ENCODE results near the gene CACYBP. TPM values are rescaled to one million over a fixed set of nuclear protein-coding genes. Genes with fewer than 3 reads are reported as not detected.

CACYBP gene
- total and polyA plus RNA-seq, 2 experiments from 2014 or later: 209 to 453 TPM

GRCh38 chr1:174991473-174991872 is 8.3 kb upstream of the CACYBP start:
- H3K36me3 ChIP-seq (ENCODE audit: insufficient read depth): peaks cover 40% of the 10 kb centered on the region
- H3K4me1 ChIP-seq (ENCODE audit: insufficient read depth): no peaks in the 10 kb centered on the region
- TF ChIP-seq CTCF (conservative IDR thresholded peaks at IDR 0.05; ENCODE audit: low read depth in 2 of 2) (no peak), ZNF114 (CRISPR knock-in tag; IDR thresholded peaks at IDR 0.05) (no peak), STAT1 (IDR thresholded peaks at IDR 0.05; ENCODE audit: unreplicated experiment) (no peak), NANOG (IDR thresholded peaks at IDR 0.05; ENCODE audit: borderline replicate concordance) (no peak), CREB1 (CRISPR knock-in tag; IDR thresholded peaks at IDR 0.05; ENCODE audit: low read depth) (no peak)
- H2AFZ ChIP-seq: no peak overlapping the region
- H3K4me1 Mint-ChIP-seq: no peaks in the 10 kb centered on the region; the same call in 2 of the 3 replicates
- no peaks in the 10 kb centered on the region for H3K9me2 ChIP-seq (ENCODE audit: insufficient read depth)
- H4K20me1 ChIP-seq (replicated peaks; ENCODE audit: insufficient read depth): no peaks in the 10 kb centered on the region; the same call in 1 of the 2 replicates
- no peak overlapping the region for H3K4me2 ChIP-seq
- H3K36me3 Mint-ChIP-seq (ENCODE audit: low read depth): peaks cover 50% of the 10 kb centered on the region
- H3K27me3 Mint-ChIP-seq (ENCODE audit: insufficient read depth, low read depth, poor library complexity): peaks cover 2% of the 10 kb centered on the region
- no peak for DNase-seq (ENCODE audit: low spot score)
- no peaks in the 10 kb centered on the region for H3K27me3 ChIP-seq (ENCODE audit: insufficient read depth)
- H3K4me3 ChIP-seq: no peak overlapping the region
- H3K9me3 Mint-ChIP-seq: no peaks in the 10 kb centered on the region
- H3F3A ChIP-seq (replicated peaks; ENCODE audit: low read depth): peaks cover 16% of the 10 kb centered on the region; the same call in 1 of the 2 replicates
- no peak overlapping the region for H3K27ac Mint-ChIP-seq
- peaks cover 2% of the 10 kb centered on the region; the same call in 1 of the 2 replicates for H3K79me2 ChIP-seq (replicated peaks; ENCODE audit: insufficient read depth)
- no peak overlapping the region for H3K4me3 Mint-ChIP-seq
- ATAC-seq: no peak
- H3K27ac ChIP-seq (ENCODE audit: low read depth): no peak overlapping the region

GRCh38 chr1:174995121-174995520 is 4.6 kb upstream of the CACYBP start:
- Mint-ChIP-seq H3K27ac (no peak overlapping the region), H3K4me3 (no peak overlapping the region), H3K27me3 (ENCODE audit: insufficient read depth, low read depth, poor library complexity) (peaks cover 3% of the 10 kb centered on the region), H3K9me3 (no peaks in the 10 kb centered on the region), H3K36me3 (ENCODE audit: low read depth) (peaks cover 22% of the 10 kb centered on the region; the same call in 2 of the 3 replicates), H3K4me1 (peaks cover 6% of the 10 kb centered on the region; the same call in 1 of the 3 replicates)
- Histone ChIP-seq H3K9me2 (ENCODE audit: insufficient read depth) (no peaks in the 10 kb centered on the region), H3K27me3 (ENCODE audit: insufficient read depth) (no peaks in the 10 kb centered on the region), H3K79me2 (replicated peaks; ENCODE audit: insufficient read depth) (peaks cover under 1% of the 10 kb centered on the region), H3K27ac (ENCODE audit: low read depth) (peak overlapping the region; percentile 40; the same call in 1 of the 2 replicates), H2AFZ (no peak overlapping the region), H3K4me1 (ENCODE audit: insufficient read depth) (no peaks in the 10 kb centered on the region), H3K4me2 (no peak overlapping the region), H3K4me3 (no peak overlapping the region), H4K20me1 (replicated peaks; ENCODE audit: insufficient read depth) (no peaks in the 10 kb centered on the region; the same call in 1 of the 2 replicates), H3K36me3 (ENCODE audit: insufficient read depth) (peaks cover 22% of the 10 kb centered on the region), H3F3A (replicated peaks; ENCODE audit: low read depth) (peaks cover 11% of the 10 kb centered on the region; the same call in 1 of the 2 replicates)
- DNase-seq (ENCODE audit: low spot score) (no peak), ATAC-seq (no peak)
- TF ChIP-seq POLR2AphosphoS5 (IDR thresholded peaks at IDR 0.05; ENCODE audit: low read depth): no peak
- no peak for TF ChIP-seq EZH2 (IDR thresholded peaks at IDR 0.05; ENCODE audit: low read depth, unreplicated experiment)
- no peak for TF ChIP-seq ZNF114 (CRISPR knock-in tag; IDR thresholded peaks at IDR 0.05)
- TF ChIP-seq, protein P1, sequence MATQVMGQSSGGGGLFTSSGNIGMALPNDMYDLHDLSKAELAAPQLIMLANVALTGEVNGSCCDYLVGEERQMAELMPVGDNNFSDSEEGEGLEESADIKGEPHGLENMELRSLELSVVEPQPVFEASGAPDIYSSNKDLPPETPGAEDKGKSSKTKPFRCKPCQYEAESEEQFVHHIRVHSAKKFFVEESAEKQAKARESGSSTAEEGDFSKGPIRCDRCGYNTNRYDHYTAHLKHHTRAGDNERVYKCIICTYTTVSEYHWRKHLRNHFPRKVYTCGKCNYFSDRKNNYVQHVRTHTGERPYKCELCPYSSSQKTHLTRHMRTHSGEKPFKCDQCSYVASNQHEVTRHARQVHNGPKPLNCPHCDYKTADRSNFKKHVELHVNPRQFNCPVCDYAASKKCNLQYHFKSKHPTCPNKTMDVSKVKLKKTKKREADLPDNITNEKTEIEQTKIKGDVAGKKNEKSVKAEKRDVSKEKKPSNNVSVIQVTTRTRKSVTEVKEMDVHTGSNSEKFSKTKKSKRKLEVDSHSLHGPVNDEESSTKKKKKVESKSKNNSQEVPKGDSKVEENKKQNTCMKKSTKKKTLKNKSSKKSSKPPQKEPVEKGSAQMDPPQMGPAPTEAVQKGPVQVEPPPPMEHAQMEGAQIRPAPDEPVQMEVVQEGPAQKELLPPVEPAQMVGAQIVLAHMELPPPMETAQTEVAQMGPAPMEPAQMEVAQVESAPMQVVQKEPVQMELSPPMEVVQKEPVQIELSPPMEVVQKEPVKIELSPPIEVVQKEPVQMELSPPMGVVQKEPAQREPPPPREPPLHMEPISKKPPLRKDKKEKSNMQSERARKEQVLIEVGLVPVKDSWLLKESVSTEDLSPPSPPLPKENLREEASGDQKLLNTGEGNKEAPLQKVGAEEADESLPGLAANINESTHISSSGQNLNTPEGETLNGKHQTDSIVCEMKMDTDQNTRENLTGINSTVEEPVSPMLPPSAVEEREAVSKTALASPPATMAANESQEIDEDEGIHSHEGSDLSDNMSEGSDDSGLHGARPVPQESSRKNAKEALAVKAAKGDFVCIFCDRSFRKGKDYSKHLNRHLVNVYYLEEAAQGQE (IDR thresholded peaks at IDR 0.05; ENCODE audit: unreplicated experiment): no peak
- no peak for TF ChIP-seq STAT1 (IDR thresholded peaks at IDR 0.05; ENCODE audit: unreplicated experiment)
- TF ChIP-seq JUNB (IDR thresholded peaks at IDR 0.05; ENCODE audit: unreplicated experiment): no peak
- TF ChIP-seq NANOG (IDR thresholded peaks at IDR 0.05; ENCODE audit: borderline replicate concordance): no peak
- TF ChIP-seq CREB1 (CRISPR knock-in tag; IDR thresholded peaks at IDR 0.05; ENCODE audit: low read depth): no peak
- no peak for TF ChIP-seq ETS1 (IDR thresholded peaks at IDR 0.05)
- TF ChIP-seq ZNF331 (CRISPR knock-in tag; IDR thresholded peaks at IDR 0.05; ENCODE audit: low read depth): no peak
